ENCODE data around the gene TRO.

Gene TRO

GRCh38 chrX:54978448-54978847, 57.8 kb downstream of the TRO start:
- no peak for TF ChIP-seq EP300 (IDR thresholded peaks at IDR 0.05; ENCODE audit: borderline replicate concordance)
- no peak for TF ChIP-seq TAF1 (IDR thresholded peaks at IDR 0.05; ENCODE audit: low read depth)
- TF ChIP-seq TEAD4 (IDR thresholded peaks at IDR 0.05) = no peak
- no peak for TF ChIP-seq YY1 (IDR thresholded peaks at IDR 0.05; ENCODE audit: low read depth)
- TF ChIP-seq EGR1 (IDR thresholded peaks at IDR 0.05) = no peak
- TF ChIP-seq TCF12 (IDR thresholded peaks at IDR 0.05; ENCODE audit: low read depth) = no peak
- TF ChIP-seq FOXM1 (IDR thresholded peaks at IDR 0.05; ENCODE audit: borderline replicate concordance, low read depth) = no peak
- TF ChIP-seq REST (IDR thresholded peaks at IDR 0.05; ENCODE audit: low read depth) = no peak
- no peak for TF ChIP-seq MAX (IDR thresholded peaks at IDR 0.05)
- TF ChIP-seq USF1 (IDR thresholded peaks at IDR 0.05) = no peak
- no peak for TF ChIP-seq CEBPB (IDR thresholded peaks at IDR 0.05)
- no peak for TF ChIP-seq ZBTB7A (IDR thresholded peaks at IDR 0.05; ENCODE audit: low read depth)

- TF ChIP-seq USF1 (IDR thresholded peaks at IDR 0.05) = no peak
- no peak for TF ChIP-seq TEAD4 (IDR thresholded peaks at IDR 0.05)
- no peak for TF ChIP-seq MAX (IDR thresholded peaks at IDR 0.05)
- no peak for TF ChIP-seq FOXM1 (IDR thresholded peaks at IDR 0.05; ENCODE audit: borderline replicate concordance, low read depth)
- no peak for TF ChIP-seq EP300 (IDR thresholded peaks at IDR 0.05; ENCODE audit: borderline replicate concordance)
- no peak for TF ChIP-seq TAF1 (IDR thresholded peaks at IDR 0.05; ENCODE audit: low read depth)
- no peak for TF ChIP-seq CEBPB (IDR thresholded peaks at IDR 0.05)
- TF ChIP-seq YY1 (IDR thresholded peaks at IDR 0.05; ENCODE audit: low read depth) = no peak
- no peak for TF ChIP-seq TCF12 (IDR thresholded peaks at IDR 0.05; ENCODE audit: low read depth)
- no peak for TF ChIP-seq EGR1 (IDR thresholded peaks at IDR 0.05)
Observed at GRCh38 chrX:54979432-54979831, 58.8 kb downstream of the TRO start.

- no peak for TF ChIP-seq USF1 (IDR thresholded peaks at IDR 0.05)
Observed at GRCh38 chrX:54980334-54980733, 59.7 kb downstream of the TRO start.
